Femur (tissue), 1 donor: ENCODE data around the gene GAP43.

ENCODE experiments used
- DNase-seq: peaks from one replicate; pipeline ENCODE4 v3.0.0-alpha.2; 2017

The GAP43 gene

DNA sequence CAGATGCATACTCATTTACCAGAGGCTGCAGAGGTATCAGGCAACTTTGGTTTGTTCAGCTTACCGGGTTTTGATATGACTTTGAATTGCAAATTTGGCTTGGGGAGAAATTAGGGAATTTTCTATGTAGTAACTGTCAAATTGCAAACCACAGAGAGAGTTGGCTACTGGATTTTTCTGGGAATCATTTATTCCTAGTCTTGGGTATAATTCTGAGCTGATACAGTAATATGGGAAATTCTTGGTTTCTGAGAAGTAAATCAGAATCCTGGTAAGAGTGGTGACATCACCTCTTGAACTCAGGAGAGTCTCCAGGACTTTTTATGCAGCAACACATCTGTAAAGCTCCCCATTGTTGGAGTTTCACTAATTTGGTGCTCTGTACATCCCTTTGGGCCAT is 39.0 kb downstream of the GAP43 start:
- DNase-seq: no peak

DNA sequence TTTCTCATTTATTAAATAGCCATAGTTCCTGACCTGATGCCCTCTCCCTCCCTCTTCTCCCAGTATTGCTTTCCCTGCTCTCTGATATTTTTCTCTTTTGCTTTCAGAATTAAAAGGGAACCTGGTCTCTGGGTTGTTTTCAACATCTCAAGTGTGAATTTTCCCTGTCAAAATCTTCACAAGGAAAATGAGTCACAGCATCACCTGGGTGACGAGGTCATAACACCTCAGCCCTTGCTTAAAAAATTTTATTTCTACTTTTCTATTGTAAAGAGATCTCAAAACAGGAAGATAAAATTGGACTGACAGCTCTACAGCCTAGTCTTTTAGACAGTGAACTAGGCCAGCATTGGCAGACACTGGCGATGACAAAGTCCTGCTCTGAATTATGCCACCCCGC is 40.1 kb downstream of the GAP43 start:
- no peak for DNase-seq

DNA sequence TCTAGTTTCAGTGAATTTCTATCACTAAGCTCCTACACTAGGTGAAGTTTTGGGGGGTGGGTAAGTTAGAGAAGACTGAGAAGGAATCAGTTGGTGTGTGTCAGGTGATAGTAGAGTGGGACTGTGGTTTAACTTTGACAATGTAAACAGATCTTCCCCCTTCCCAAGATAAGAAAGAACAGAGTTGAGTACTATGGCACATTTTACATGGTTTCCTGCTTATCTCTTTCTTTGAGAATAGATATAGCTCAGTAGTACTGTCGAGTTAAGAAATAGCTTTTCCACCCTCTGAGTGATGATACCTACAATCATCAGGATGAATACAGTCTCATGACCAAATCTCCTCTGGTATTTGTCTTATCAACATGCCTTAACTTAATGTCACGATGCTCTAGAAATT is 42.8 kb downstream of the GAP43 start:
- DNase-seq: no peak

DNA sequence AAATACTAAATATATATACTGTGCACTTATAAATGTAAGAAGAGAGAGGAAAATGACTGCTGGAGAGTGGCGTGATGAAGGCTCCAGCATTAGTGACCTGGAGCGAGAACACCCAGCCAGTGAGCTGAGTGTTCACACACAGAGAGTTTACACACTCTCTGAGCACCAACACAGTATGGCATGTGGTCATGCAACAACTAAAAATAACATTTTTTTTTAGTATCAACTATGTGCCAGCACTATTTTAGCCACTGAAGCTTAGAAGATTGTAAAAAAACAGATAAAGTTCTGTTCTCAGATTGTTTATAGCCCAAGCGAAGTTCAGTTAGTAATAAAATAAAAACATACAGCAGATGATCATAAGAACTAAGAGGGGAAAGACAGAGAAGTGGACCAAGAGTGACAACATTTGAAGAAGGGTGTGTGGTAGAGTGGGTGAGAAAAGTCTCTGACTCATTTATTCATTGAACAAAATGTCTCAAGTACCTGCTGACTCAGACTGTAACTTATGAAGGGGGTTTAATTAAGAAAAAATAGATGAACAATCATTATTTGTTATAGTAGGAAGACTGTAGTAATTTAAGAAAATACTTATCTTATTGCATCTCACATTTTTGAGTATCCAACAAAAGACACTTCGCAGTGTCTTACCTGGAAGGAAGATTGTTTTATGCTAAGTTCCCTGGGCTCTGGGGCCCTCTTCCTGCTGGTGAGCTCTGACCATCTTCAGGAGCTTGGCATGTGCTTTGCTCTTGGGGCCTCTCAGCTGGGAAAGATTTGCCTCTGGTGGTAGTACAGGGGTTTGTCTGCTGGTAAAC is 43.8 kb downstream of the GAP43 start:
- no peak for DNase-seq

DNA sequence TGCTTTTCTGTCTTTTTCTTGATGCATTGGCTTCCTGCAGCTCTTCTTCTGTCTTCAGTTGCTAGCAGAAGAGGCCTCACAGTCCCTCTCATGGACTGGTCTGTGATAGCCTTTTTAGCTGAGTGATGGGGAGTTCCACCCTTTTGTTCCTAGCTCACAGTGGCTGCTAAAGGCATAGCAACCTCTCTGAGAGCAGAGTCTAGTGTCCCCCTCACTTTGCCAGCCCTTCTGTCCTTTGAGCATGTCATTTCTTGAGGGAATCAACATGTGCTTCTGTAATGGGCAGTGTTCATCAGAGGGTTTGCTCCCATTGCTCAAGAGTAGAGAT is 44.4 kb downstream of the GAP43 start:
- DNase-seq: no peak

DNA sequence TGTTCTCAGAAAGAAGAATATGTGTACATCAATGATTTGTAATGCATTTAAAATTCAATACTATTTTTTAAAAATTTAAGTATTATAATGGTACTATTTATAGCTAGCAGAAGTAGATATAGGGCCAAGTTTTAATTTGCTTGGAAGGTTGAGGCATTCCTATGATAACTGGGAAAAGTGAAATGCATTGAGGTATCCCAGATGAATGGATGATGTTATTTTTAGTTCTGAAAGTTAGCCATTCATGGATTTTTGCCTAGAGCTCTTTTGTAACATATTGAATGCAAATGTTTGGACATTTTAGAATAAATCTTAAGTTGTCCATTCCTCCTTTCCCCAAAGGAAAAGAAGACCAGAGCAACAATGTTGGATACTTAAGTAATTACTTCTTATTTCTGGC is 47.6 kb downstream of the GAP43 start:
- no peak for DNase-seq

DNA sequence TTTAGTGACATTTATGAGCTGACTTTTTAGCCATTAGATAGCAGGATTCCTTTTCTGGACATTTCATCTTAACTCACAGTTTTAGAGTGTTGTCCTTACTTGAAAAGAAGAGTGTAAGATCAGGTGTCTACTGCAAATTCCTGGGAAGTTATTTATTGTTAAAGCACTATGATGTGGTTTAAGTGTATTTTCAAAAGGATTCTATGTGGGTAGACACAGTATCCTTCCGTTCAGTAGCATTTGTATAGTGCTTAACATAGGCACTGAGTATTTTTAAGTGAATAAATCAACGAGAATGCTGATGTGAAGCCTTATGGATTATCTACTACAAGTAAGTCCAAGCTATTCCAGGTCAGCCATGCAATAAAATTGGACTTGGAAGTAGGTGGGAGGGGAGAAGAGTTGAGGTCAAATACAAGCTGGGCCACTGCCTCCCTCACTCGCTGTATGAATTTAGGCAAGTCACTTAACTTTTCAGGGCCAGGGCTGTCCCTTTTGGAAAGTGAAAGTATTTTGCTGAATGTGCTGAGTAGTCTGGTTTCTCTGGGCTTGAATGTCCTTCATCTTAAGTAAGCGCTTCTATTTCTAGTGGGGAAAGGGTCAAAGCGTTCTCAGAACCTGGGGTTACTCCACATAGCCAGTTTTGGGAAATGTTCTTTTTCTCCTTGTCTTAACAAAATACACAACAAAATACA is 48.6 kb downstream of the GAP43 start:
- no peak for DNase-seq

DNA sequence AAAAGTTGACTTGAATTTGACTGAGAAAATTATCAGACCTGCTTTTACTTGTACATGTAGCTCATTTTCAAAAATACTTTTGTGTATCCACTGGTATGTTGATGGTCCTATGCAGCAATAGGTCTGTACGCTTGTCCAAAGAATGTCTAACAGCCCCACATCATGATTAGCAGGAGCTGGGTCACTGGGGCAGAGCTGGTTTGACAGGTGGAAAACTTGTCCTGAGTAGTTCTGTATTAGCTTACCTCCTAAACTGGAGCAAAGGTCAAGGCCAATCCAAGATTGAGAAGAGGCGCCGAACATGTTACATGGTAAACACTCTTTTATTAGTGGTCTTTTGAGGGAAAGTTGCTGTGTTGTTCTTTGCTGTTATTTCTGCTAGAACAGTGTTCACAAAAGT is 50.6 kb downstream of the GAP43 start:
- no peak for DNase-seq

DNA sequence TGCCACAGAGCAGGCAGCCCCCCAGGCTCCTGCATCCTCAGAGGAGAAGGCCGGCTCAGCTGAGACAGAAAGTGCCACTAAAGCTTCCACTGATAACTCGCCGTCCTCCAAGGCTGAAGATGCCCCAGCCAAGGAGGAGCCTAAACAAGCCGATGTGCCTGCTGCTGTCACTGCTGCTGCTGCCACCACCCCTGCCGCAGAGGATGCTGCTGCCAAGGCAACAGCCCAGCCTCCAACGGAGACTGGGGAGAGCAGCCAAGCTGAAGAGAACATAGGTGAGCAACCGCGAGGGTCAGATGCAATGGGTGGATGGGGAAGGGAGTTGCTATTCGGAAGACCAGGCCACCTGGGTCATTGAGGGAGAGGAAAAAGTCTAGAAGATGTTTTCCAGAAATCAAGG is 53.0 kb downstream of the GAP43 start:
- DNase-seq: no peak

DNA sequence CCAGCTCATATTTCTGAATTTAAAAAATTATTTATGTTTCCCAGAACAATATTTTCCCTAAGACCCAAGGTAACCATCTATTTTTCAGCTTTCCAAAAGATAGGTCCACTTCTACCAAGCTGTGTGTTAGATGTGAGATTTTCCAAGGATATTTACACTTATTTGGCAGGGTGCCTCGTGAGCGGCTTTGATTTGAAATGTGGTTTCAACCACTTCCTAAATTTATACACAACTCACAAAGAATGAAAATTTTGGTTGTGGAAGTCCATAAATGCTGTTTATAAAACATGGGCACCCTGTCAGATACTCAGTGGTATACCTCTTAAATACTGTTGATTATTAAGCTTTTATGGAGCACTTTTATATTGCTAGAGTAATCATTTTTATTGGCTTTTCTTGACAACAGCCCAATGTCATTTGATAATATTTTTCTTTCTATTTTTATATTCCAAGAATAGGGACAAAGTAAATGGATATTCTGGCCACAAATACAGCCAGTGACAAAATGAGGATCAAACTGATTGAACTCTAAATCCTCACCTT is 57.6 kb downstream of the GAP43 start:
- DNase-seq: no peak

DNA sequence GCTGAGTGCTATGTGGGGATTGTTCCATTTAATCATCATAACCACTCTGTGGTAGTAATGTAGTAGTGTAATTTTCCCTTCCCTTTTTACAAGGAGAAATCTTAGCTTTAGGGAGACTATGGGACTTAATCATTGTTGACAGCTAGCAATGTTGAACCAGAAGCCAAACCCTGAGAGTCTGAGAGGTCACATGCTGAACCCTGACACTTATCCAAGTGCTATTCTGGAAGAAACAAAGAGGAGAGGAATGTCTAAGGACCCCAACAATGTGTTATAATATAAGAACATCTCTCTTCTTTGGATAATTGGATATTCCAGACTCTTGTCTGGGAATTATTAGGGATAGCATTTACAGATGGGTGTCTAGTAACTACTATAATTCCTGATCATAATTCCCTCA is 58.4 kb downstream of the GAP43 start:
- no peak for DNase-seq

DNA sequence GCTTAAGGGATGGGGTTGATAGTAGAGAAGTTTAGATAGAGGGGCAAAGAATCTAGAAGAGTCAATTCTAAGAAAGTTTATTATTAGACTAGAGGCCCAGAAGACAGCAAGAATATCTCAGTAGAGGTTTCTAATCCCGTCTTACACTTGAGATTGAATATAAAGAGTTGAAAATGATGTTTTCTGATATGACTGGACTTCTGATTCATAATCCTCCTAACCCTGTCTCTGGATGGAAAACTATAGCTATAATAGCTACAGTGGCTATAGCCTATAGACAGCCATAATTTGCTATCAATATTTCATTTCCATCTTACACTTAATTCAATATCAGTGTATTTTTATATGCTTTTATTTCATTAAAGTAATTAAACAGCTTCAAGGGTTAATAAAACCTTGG is 60.0 kb downstream of the GAP43 start:
- DNase-seq: no peak

DNA sequence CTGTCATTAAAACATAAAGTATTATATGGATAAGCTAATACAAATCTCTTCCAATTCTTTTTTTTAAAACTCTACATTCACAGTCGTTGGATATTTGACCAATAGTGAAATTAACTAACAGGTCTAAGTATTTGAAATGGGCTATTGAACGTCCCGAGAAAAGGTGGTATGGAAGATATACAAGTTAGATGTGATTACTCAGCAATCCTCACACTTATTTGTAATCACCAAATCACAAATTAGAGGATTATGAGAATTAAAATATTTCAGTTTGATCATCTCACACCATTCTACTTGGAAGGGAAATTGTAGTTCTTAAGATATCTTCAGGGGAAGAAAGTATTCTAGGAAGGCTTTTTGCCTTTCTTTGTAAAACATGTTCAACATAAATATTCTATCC is 60.5 kb downstream of the GAP43 start:
- no peak for DNase-seq

DNA sequence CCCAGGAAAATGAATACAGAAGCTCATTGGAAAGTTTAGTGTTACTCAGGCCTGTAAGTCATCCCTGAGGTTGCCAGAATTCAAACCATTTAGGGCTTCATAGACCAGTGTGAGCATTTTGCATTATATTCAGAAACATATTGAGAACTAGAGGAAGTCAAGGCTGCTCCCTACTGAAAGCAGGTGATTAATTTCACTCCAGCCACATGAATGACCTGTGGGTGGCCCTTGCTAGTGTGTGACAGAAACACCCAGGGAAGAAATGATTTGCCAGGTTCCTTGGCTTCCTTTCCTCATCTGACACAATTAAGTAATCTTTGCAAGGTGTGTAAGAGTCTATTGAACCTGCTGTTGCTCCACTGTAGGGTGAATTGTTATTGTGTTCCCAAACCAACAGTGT is 61.8 kb downstream of the GAP43 start:
- no peak for DNase-seq

DNA sequence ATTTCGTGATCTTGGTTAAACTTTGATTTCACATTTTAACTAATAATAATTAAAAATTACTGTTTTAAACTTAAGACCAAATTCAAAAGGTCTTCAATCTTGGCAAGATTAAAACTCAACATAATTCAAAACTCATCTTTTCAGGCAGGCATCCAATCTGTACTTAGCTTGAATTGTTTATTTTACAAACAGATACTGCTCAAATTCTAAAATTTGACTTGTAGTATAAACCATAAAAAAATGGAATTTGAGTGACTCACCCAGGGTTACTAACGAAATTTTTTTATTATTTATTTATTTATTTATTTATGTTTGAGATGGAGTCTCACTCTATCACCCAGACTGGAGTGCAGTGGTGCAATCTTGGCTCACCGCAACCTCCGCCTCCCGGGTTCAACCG is 64.4 kb downstream of the GAP43 start:
- no peak for DNase-seq

DNA sequence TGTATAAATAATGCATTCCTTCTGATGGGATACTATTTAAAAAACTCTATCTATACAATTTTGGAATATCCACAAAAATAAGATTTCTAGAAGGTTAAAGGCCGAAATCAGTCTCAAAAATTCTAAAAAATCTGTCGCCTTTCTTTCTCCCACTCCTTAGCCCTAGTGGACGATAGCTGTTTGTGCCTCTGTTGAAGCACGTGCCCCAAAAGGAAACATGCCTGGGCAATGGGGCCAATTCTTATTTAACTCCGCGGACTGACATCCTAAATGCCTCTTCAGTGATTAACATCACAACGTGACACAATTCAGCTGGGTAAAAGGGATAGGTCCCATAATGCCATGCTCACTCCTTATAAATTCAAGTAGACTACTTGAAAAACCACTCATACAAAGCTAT is 65.1 kb downstream of the GAP43 start:
- no peak for DNase-seq

DNA sequence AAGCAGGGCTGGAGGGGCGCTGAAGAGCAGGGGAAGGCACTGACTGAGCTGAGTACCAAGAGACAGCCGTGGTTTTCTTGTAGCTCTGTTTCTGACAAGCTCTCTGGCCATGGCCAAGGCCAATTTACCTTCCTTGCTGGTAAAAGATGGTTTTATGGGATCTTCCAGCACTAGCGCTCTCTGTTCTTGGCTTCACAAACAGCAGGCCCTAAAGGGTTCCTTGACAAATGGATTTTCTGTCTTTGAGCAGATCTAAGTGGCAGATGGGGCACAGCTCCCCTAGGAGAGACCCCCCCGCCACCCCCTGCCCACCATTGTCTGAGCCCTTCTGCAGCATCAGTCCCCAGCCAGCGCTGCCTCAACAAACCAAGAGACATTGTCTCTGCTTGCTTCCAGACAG is 66.6 kb downstream of the GAP43 start:
- DNase-seq: no peak

DNA sequence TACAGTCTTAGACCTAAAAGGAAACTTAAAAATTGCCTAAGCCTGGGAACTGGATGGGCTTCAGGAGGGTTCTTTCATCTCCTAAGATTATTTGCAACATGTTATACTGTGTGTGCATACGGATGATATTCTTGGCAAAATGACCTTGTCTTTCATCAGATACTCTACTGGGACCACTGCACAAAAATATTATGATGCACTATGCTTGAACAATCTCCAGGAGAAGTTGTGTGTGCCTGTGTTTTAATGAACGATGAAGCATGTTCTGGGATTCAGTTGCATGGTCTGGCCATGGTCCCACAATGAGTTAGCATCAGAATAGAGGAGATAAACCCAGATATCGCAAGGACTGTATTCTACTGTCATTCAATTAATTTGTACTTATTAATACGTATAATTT is 68.7 kb downstream of the GAP43 start:
- no peak for DNase-seq

DNA sequence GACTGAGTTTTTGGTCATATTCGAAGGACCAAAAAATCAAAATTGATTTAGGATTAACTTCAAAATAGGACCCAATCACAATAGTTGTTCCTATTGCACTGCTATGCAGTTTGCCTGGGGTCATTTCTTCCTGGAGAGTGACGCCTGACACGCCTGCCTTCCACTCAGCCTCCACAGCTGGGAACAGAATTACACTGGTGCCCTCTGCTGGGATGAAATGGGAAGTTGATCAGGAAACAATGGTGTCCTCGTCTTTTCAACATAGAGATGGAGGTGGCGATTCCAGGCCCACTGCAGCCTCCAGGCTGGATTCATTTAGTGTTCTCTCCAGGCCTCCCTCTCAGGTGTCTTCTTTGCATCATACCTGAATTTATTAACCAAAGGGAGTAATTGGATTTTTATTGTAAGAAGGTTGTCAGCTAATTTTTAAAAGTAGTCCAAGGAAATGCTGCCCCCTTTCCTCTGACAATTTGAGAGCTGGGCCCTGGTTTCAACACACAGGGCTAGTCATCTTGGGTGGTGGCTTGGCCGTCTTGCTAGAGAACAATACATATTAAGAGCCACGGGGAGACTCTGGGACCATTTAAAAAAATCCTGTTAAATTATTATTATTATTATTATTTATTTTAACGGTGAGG is 69.7 kb downstream of the GAP43 start:
- peak; percentile 85 for DNase-seq

DNA sequence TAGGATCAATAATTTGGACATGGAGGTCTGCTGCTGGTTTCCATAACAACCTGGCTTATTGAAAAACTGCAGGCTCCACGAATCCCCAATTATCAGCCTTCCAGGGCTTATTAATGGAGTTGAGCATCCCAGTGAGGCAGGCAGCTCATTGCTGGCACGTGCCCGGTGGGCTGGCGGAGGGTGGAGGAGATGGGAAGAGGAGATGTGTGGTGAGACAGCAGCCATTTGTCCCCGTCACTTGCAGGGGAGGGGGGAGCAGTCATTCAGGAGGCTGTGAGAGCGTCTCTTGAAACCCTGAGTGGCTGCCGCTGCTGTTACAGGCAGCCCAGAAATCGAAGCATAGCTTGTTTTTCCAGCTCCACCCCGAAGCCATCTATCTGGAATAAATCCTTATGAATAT is 70.6 kb downstream of the GAP43 start:
- DNase-seq: no peak

DNA sequence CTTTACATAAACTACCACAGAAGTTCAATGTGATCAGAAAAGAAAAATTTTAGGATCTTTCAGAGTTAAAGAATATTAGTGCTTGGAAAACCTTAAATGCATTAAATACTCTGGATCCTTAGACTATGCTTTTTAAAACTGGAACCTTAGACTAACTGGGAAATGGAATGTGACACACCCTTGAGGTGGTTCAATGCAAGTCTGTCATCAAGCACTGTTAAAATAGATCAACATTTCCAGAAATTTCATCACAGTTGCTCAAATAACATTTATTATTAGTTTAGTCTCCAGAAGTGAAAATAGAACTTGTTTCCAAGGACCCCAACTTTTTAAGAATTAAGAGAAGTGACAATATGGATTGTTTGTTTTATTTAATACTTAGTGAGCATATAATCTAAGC is 71.8 kb downstream of the GAP43 start:
- DNase-seq: no peak

DNA sequence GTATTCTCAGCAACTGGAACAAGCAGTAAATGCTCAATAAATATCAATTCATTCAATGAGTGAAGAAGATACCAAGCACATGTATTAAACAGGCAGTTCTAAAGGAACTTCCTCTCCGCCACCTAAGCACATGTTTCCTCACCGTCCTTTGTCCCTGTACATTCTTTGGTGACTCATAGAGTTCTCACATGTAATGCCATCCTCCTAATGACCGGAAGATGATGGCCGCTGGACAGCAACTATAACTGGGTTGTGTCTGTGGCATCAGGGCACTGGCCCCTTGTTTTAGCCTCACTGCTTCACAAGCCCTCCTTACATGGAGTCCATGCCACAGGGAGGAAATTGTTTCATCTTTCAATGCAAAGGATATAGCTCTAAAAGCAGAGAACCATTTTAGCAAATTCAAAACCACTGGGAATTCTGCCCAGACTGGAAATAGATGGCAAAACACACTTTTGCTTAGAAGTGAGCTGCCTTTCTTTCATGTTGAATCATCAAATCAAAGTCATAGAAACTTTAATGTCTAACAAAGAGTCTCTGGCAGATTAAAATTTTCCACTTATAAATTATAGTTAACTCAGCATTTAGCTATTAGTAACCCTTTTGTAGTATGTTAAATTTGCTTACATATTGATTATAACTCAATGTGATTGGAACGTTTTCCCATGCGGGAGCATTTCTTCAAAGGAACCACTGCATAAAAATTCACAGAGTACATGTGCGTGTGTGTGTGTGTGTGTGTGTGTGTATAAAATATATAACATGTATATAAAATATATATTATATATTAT is 74.1 kb downstream of the GAP43 start:
- no peak for DNase-seq

DNA sequence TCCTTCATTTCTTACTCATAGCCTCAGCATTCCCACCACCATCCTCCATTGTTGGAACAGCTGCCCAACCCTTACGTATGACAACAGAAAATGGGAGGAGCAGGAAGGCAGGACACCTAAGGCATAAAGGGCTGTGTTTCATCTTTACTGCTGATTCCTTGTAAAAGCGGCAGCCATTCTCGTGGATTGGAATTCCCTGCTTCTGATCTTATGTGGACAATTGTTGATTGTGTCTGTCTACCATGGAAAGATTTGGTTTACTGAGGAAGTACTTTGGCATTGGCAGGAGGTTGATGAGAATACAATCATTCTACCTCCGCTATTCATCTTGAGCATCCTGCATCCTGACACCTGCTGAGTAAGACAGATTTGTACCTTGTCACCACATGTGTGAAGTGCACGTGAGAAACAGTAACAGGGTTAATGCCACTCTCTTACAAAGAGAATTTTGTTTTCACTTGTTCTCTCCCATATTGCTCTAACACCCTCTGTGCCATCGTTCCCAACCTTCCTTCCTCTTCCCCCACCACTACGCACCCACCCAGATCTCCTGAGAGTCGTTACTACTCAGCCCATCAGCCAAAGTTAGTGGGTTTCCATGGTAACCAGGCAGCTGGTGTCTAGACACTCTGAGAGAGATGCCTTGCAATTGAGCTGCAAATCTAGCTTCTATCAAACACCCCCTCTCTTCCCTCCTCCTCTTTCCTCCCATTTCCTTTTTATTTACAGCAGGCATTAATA is 75.7 kb downstream of the GAP43 start:
- DNase-seq: no peak
